Osteoblast (primary cell): Measurements from ENCODE around the gene TRAF3IP3. TPM values are rescaled to one million over a fixed set of nuclear protein-coding genes. Genes with fewer than 3 reads are reported as not detected.

Experiments used
- DNase-seq: peaks from one replicate; pipeline ENCODE4 v3.0.0; 2011; ENCODE audit warnings: low spot score, mixed read lengths; ENCODE audit not compliant: insufficient read length; ENCODE audit errors: missing footprints
- H2AFZ ChIP-seq: 2 replicates; pipeline ENCODE4 v1.6.0; 2011; ENCODE audit warnings: mild to moderate bottlenecking, low read length
- H3K27ac ChIP-seq: 2 replicates; pipeline ENCODE4 v1.5.1; 2011; ENCODE audit warnings: mild to moderate bottlenecking, low read depth, low read length, moderate library complexity
- H3K27me3 ChIP-seq: 2 replicates; pipeline ENCODE4 v1.6.0; 2012; ENCODE audit warnings: mild to moderate bottlenecking, control low read depth, inconsistent platforms, low read length, moderate library complexity; ENCODE audit not compliant: insufficient read depth
- H3K36me3 ChIP-seq: 2 replicates; pipeline ENCODE4 v1.5.1; 2011; ENCODE audit warnings: mild to moderate bottlenecking, low read length, control low read depth, moderate library complexity; ENCODE audit not compliant: insufficient read depth
- H3K4me1 ChIP-seq: 2 replicates; pipeline ENCODE4 v1.5.1; 2011; ENCODE audit warnings: mild to moderate bottlenecking, low read length, control low read depth, moderate library complexity; ENCODE audit not compliant: insufficient read depth
- H3K4me2 ChIP-seq: 2 replicates; pipeline ENCODE4 v1.6.0; 2011; ENCODE audit warnings: mild to moderate bottlenecking, low read length; ENCODE audit not compliant: insufficient read depth
- H3K4me3 ChIP-seq: fragments of 200-600 bp; sonication (generic); 3 replicates; pipeline ENCODE4 v1.5.1; 2012; ENCODE audit warnings: mild to moderate bottlenecking, low read length, inconsistent platforms; ENCODE audit not compliant: insufficient read depth
- H3K79me2 ChIP-seq: 2 replicates; pipeline ENCODE4 v1.6.0; 2012; ENCODE audit warnings: mild to moderate bottlenecking, low read length, control low read depth, inconsistent platforms; ENCODE audit not compliant: insufficient read depth
- H3K9me3 ChIP-seq: 2 replicates; pipeline ENCODE4 v1.5.1; 2011; ENCODE audit warnings: low read depth, low read length, control low read depth
- H4K20me1 ChIP-seq: 2 replicates; pipeline ENCODE4 v1.6.0; 2012; ENCODE audit warnings: mild to moderate bottlenecking, low read length, control low read depth; ENCODE audit not compliant: insufficient read depth
- CTCF ChIP-seq: IDR thresholded peaks from 2 replicates; pipeline ENCODE4 v1.5.1; 2011; ENCODE audit warnings: mild to moderate bottlenecking, low read depth, low read length, moderate library complexity; ENCODE audit errors: extremely low read depth
- total RNA-seq: library from RNA; depleted of rRNA; stranded (reverse); fragments of >200 nt; gene quantifications from 2 replicates; pipeline ENCODE4 v1.2.3, GENCODE V29; 2012

Gene TRAF3IP3
- total RNA-seq, 1 donor = not detected

- Histone ChIP-seq H3K4me3 (no peak overlapping the region), H2AFZ (no peak overlapping the region), H3K27ac (no peak overlapping the region), H3K27me3 (peaks cover 2% of the 10 kb centered on the region), H3K79me2 (no peaks in the 10 kb centered on the region), H3K4me2 (no peak overlapping the region), H3K4me1 (peaks cover 14% of the 10 kb centered on the region), H4K20me1 (no peaks in the 10 kb centered on the region), H3K9me3 (no peaks in the 10 kb centered on the region), H3K36me3 (no peaks in the 10 kb centered on the region)
- DNase-seq = no peak
- TF ChIP-seq CTCF = no peak
Measured at GRCh38 chr1:209728466-209728865, 27.4 kb upstream of the TRAF3IP3 start.

GRCh38 chr1:209729436-209729835 lies 26.4 kb upstream of the TRAF3IP3 start:
- TF ChIP-seq CTCF = no peak
- H3K27me3 ChIP-seq = peaks cover 2% of the 10 kb centered on the region
- no peak for DNase-seq
- H2AFZ ChIP-seq = no peak overlapping the region
- H3K79me2 ChIP-seq = no peaks in the 10 kb centered on the region
- H3K9me3 ChIP-seq = no peaks in the 10 kb centered on the region
- H3K36me3 ChIP-seq = no peaks in the 10 kb centered on the region
- no peak overlapping the region for H3K27ac ChIP-seq
- no peak overlapping the region for H3K4me3 ChIP-seq
- no peak overlapping the region for H3K4me2 ChIP-seq
- no peaks in the 10 kb centered on the region for H4K20me1 ChIP-seq
- H3K4me1 ChIP-seq = peaks cover 17% of the 10 kb centered on the region

GRCh38 chr1:209732725-209733124 lies 23.1 kb upstream of the TRAF3IP3 start:
- Histone ChIP-seq H3K9me3 (no peaks in the 10 kb centered on the region), H3K4me3 (no peak overlapping the region), H4K20me1 (no peaks in the 10 kb centered on the region), H3K4me2 (peak overlapping the region; percentile 67), H2AFZ (no peak overlapping the region), H3K79me2 (no peaks in the 10 kb centered on the region), H3K27ac (no peak overlapping the region), H3K4me1 (peaks cover 17% of the 10 kb centered on the region), H3K36me3 (no peaks in the 10 kb centered on the region), H3K27me3 (no peaks in the 10 kb centered on the region)
- no peak for TF ChIP-seq CTCF
- no peak for DNase-seq

GRCh38 chr1:209733409-209734192 lies 22.3 kb upstream of the TRAF3IP3 start:
- peak; percentile 46 for DNase-seq
- Histone ChIP-seq H3K36me3 (no peaks in the 10 kb centered on the region), H2AFZ (peak overlapping the region; percentile 71), H3K4me1 (peaks cover 17% of the 10 kb centered on the region), H3K9me3 (no peaks in the 10 kb centered on the region), H3K79me2 (no peaks in the 10 kb centered on the region), H3K4me3 (peak overlapping the region; percentile 34), H3K4me2 (peak overlapping the region; percentile 67), H3K27me3 (no peaks in the 10 kb centered on the region), H4K20me1 (no peaks in the 10 kb centered on the region), H3K27ac (peak overlapping the region; percentile 54)
- no peak for TF ChIP-seq CTCF
